Measurements from ENCODE around the gene ZBTB7C.

ZBTB7C gene

DNA sequence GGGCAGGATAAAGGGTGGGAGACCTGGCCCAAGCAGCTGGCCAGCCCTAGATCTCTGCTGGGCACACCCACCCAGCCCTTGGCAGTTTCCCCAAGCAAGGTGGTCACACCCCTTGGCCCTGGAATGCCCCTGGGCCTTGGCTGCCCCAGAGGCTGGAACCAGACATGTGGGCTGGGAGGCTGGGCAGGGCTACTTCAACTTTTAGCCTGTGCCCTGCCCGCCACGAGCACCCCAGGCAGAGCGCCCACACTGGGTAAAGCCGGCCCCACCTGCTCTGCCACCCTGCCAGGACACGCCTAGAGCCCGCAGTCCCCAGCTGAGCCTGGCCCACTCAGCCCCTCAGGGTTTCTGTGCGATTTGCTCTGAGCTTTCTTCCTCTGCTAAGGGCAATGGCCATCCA, 359.0 kb downstream of the ZBTB7C start:
- Histone ChIP-seq H3K79me2 (ENCODE audit: insufficient read depth, low read length) (no peaks in the 10 kb centered on the region), H3K9ac (ENCODE audit: low read depth, low read length, poor library complexity, severe bottlenecking) (no peak overlapping the region), H4K20me1 (ENCODE audit: insufficient read depth, low read length, poor library complexity, severe bottlenecking) (no peaks in the 10 kb centered on the region), H3F3A (ENCODE audit: low read depth) (no peaks in the 10 kb centered on the region), H3K4me2 (ENCODE audit: low read depth, low read length, poor library complexity, severe bottlenecking) (no peak overlapping the region), H3K9me3 (ENCODE audit: insufficient read depth, low read depth, low read length) (no peaks in the 10 kb centered on the region), H3K36me3 (ENCODE audit: insufficient read depth, low read length) (no peaks in the 10 kb centered on the region), H2AFZ (ENCODE audit: low read length) (no peak overlapping the region), H3K4me1 (ENCODE audit: insufficient read depth, low read length, poor library complexity, severe bottlenecking) (no peaks in the 10 kb centered on the region), H3K27me3 (ENCODE audit: insufficient read depth, low read length, poor library complexity, severe bottlenecking) (no peaks in the 10 kb centered on the region), H3K4me3 (ENCODE audit: low read length, poor library complexity, severe bottlenecking) (no peak overlapping the region), H3K9me2 (replicated peaks; ENCODE audit: low read depth, low read length) (no peaks in the 10 kb centered on the region)
- no peak for TF ChIP-seq EZH2phosphoT487 (IDR thresholded peaks at IDR 0.05; ENCODE audit: borderline replicate concordance)
- TF ChIP-seq, protein P1, sequence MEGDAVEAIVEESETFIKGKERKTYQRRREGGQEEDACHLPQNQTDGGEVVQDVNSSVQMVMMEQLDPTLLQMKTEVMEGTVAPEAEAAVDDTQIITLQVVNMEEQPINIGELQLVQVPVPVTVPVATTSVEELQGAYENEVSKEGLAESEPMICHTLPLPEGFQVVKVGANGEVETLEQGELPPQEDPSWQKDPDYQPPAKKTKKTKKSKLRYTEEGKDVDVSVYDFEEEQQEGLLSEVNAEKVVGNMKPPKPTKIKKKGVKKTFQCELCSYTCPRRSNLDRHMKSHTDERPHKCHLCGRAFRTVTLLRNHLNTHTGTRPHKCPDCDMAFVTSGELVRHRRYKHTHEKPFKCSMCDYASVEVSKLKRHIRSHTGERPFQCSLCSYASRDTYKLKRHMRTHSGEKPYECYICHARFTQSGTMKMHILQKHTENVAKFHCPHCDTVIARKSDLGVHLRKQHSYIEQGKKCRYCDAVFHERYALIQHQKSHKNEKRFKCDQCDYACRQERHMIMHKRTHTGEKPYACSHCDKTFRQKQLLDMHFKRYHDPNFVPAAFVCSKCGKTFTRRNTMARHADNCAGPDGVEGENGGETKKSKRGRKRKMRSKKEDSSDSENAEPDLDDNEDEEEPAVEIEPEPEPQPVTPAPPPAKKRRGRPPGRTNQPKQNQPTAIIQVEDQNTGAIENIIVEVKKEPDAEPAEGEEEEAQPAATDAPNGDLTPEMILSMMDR (conservative IDR thresholded peaks at IDR 0.05; ENCODE audit: low read length), result no peak

DNA sequence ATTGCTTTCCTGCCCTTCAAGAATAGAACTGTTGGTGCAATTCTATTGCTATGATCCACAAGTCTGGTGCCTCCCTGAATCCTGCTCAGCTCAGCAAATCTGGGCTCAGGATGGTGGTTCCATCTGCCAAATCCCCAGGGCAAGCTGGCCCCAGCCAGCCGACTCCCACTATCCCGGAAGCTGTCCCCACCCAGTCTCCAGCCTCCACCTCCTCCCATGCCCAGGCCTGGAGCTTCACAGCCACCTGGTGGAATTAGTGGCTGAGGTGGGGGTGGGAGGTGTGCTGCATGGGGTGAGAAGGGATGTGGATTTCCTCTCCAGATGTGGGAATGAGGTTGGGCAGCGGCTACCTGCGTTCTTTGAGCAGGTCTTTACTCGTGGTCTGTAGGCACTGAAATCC, 359.4 kb downstream of the ZBTB7C start:
- no peaks in the 10 kb centered on the region for H4K20me1 ChIP-seq (ENCODE audit: insufficient read depth, low read length, poor library complexity, severe bottlenecking)
- no peak overlapping the region for H3K4me2 ChIP-seq (ENCODE audit: low read depth, low read length, poor library complexity, severe bottlenecking)
- no peak overlapping the region for H3K4me3 ChIP-seq (ENCODE audit: low read length, poor library complexity, severe bottlenecking)
- no peaks in the 10 kb centered on the region for H3K36me3 ChIP-seq (ENCODE audit: insufficient read depth, low read length)
- no peak overlapping the region for H2AFZ ChIP-seq (ENCODE audit: low read length)
- no peaks in the 10 kb centered on the region for H3K9me3 ChIP-seq (ENCODE audit: insufficient read depth, low read depth, low read length)
- no peaks in the 10 kb centered on the region for H3F3A ChIP-seq (ENCODE audit: low read depth)
- TF ChIP-seq EZH2phosphoT487 (IDR thresholded peaks at IDR 0.05; ENCODE audit: borderline replicate concordance), result no peak
- TF ChIP-seq, protein P1 (conservative IDR thresholded peaks at IDR 0.05; ENCODE audit: low read length), result no peak
- no peaks in the 10 kb centered on the region for H3K79me2 ChIP-seq (ENCODE audit: insufficient read depth, low read length)
- H3K9ac ChIP-seq (ENCODE audit: low read depth, low read length, poor library complexity, severe bottlenecking), result no peak overlapping the region
- H3K27me3 ChIP-seq (ENCODE audit: insufficient read depth, low read length, poor library complexity, severe bottlenecking), result no peaks in the 10 kb centered on the region
- no peaks in the 10 kb centered on the region for H3K4me1 ChIP-seq (ENCODE audit: insufficient read depth, low read length, poor library complexity, severe bottlenecking)
- no peaks in the 10 kb centered on the region for H3K9me2 ChIP-seq (replicated peaks; ENCODE audit: low read depth, low read length)

DNA sequence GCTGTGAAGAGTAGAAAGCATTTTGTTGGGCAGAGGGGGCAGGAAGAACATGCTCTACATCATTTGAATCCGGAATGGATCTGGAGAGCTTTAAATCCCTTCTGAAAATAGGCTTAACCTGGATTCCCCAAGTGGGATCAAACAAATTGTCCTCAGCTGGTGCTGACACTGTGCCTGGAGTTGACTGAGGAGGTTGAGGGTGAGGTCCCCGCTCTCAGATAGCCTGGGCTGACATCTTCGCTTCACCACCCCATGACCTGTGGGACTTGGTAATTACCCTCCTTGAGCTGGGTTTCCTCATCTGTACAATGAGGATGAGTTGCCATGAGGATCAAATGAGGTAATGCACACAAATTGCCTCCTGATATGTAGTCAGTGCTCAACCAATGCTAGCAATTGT, 360.9 kb downstream of the ZBTB7C start:
- no peak for TF ChIP-seq EZH2phosphoT487 (IDR thresholded peaks at IDR 0.05; ENCODE audit: borderline replicate concordance)
- TF ChIP-seq, protein P1 (conservative IDR thresholded peaks at IDR 0.05; ENCODE audit: low read length), result no peak
- Histone ChIP-seq H3K4me3 (ENCODE audit: low read length, poor library complexity, severe bottlenecking) (no peak overlapping the region), H3K4me1 (ENCODE audit: insufficient read depth, low read length, poor library complexity, severe bottlenecking) (no peaks in the 10 kb centered on the region), H3K4me2 (ENCODE audit: low read depth, low read length, poor library complexity, severe bottlenecking) (no peak overlapping the region), H3K9me3 (ENCODE audit: insufficient read depth, low read depth, low read length) (no peaks in the 10 kb centered on the region), H3K27me3 (ENCODE audit: insufficient read depth, low read length, poor library complexity, severe bottlenecking) (no peaks in the 10 kb centered on the region), H3K9ac (ENCODE audit: low read depth, low read length, poor library complexity, severe bottlenecking) (no peak overlapping the region), H3K36me3 (ENCODE audit: insufficient read depth, low read length) (no peaks in the 10 kb centered on the region), H3F3A (ENCODE audit: low read depth) (no peaks in the 10 kb centered on the region), H3K9me2 (replicated peaks; ENCODE audit: low read depth, low read length) (no peaks in the 10 kb centered on the region), H4K20me1 (ENCODE audit: insufficient read depth, low read length, poor library complexity, severe bottlenecking) (no peaks in the 10 kb centered on the region), H2AFZ (ENCODE audit: low read length) (no peak overlapping the region), H3K79me2 (ENCODE audit: insufficient read depth, low read length) (no peaks in the 10 kb centered on the region)

Data from Loucy (cell line).